Stomach smooth muscle (tissue), 2 donors: ENCODE measurements around the gene KCNE1.
A peak's percentile ranks its signal among the peaks of the same experiment; 100 is the strongest.

Source experiments
- H3K27ac ChIP-seq: one replicate; pipeline ENCODE4 v1.7.0; 2013; ENCODE audit warnings: mild to moderate bottlenecking, low read length, inconsistent platforms
- H3K27me3 ChIP-seq, 2 donors: one replicate each; pipeline ENCODE4 v1.7.0; 2013; ENCODE audit warnings: low read length in 2 of 2; ENCODE audit not compliant: insufficient read depth in 2 of 2, control insufficient read depth in 1 of 2
- H3K36me3 ChIP-seq, 2 donors: one replicate each; pipeline ENCODE4 v1.7.0; 2013; ENCODE audit warnings: low read length in 2 of 2; ENCODE audit not compliant: control insufficient read depth in 2 of 2, insufficient read depth in 2 of 2
- H3K4me1 ChIP-seq: one replicate; pipeline ENCODE4 v1.7.0; 2013; ENCODE audit warnings: low read length; ENCODE audit not compliant: control insufficient read depth, insufficient read depth
- H3K4me3 ChIP-seq, 2 donors: one replicate each; pipeline ENCODE4 v1.7.0; 2013; ENCODE audit warnings: low read length in 2 of 2
- H3K9ac ChIP-seq, 2 donors: one replicate each; pipeline ENCODE4 v1.7.0; 2013; ENCODE audit warnings: low read length in 2 of 2, mild to moderate bottlenecking in 1 of 2
- H3K9me3 ChIP-seq, 2 donors: one replicate each; pipeline ENCODE4 v1.7.0; 2013; ENCODE audit warnings: low read length in 2 of 2; ENCODE audit not compliant: control insufficient read depth in 2 of 2
- donor health status: healthy.
- donor health status: Pancreatic carcinoma.

Gene KCNE1

GRCh38 chr21:34552360-34553098 lies 40.5 kb upstream of the KCNE1 start:
- no peaks in the 10 kb centered on the region for H3K36me3 ChIP-seq
- H3K27ac ChIP-seq = no peak overlapping the region
- H3K27me3 ChIP-seq = no peaks in the 10 kb centered on the region
- no peaks in the 10 kb centered on the region for H3K9me3 ChIP-seq
- H3K9ac ChIP-seq = no peak overlapping the region
- no peak overlapping the region for H3K4me3 ChIP-seq
- H3K4me1 ChIP-seq = no peaks in the 10 kb centered on the region

- Histone ChIP-seq H3K9ac (no peak overlapping the region), H3K4me3 (no peak overlapping the region), H3K27ac (no peak overlapping the region), H3K4me1 (peaks cover 4% of the 10 kb centered on the region), H3K9me3 (no peaks in the 10 kb centered on the region), H3K36me3 (no peaks in the 10 kb centered on the region), H3K27me3 (no peaks in the 10 kb centered on the region)
Observed at GRCh38 chr21:34550182-34550799, 38.3 kb upstream of the KCNE1 start.

DNA sequence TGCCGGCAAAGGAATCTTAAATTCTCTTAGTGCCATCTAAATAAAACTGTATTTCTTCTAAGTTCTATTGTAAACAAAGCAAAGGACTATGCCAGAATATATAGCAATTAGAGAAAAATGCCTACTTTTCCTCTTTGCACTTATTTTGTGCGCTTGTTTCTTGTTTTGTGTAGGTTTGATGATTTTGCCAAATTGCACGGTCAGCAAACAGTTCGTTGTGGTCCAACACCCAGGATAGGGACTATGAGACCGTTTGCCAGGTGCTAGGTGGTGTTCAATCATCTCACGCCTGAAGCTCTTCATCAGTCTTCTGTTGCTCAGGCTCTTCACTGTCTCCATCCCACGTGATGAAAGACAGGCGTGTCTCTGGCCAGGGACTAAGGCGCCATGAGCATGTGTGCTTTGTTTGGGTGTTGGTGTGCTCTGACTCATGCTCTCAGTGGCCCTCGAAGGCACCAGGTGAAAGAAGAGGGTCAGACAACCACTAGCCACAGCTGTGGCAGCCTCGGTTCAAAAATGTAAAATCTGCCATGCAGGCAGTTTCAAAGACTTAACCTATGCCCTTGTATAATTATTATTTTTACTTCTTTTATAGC lies 36.9 kb upstream of the KCNE1 start:
- H3K4me1 ChIP-seq = peaks cover 9% of the 10 kb centered on the region
- no peak overlapping the region for H3K4me3 ChIP-seq
- H3K36me3 ChIP-seq = no peaks in the 10 kb centered on the region
- no peak overlapping the region for H3K27ac ChIP-seq
- no peaks in the 10 kb centered on the region for H3K27me3 ChIP-seq
- no peaks in the 10 kb centered on the region for H3K9me3 ChIP-seq
- H3K9ac ChIP-seq = no peak overlapping the region

GRCh38 chr21:34546542-34546941 lies 34.5 kb upstream of the KCNE1 start:
- H3K36me3 ChIP-seq = no peaks in the 10 kb centered on the region
- H3K27ac ChIP-seq = no peak overlapping the region
- peaks cover 13% of the 10 kb centered on the region for H3K4me1 ChIP-seq
- H3K27me3 ChIP-seq = no peaks in the 10 kb centered on the region
- no peaks in the 10 kb centered on the region for H3K9me3 ChIP-seq
- H3K4me3 ChIP-seq = no peak overlapping the region
- H3K9ac ChIP-seq = no peak overlapping the region

DNA sequence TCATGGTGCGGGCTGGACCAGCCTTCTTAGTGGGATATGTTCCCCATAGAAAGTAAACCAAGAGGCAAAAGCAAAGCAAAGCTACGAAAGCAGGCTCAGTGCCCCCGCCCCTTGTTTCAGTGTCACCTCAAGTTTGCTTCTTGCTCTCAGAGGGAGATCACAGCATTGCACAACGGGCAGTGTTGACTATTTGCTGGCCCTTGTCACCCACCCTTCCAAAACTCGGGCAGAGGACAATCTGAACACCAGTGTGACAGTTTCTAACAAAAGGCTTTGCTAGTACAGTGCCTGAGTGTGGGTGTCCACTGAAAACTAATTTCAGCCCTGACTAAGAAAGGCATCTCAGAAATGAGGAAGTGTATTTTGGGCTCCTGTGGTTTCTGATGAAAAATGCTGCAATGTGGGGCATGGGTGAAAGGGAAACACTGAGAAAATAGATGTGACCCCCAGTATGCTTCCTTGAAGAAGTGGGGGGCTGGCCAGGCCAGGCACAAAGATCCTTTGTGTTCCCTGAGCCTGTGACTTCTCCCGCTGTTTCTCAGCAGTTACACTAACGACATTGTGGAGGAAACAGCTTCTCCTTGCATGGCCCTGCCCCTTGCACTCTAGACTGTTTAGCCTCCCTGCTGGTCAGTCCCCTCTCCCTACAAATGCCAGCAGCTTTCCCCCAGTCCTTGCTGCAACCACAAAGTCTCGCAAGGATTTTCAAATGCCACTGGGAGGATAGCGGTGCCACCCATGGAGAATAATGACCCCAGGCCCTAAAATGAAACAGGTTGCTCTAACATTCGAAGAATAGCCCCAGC lies 33.3 kb upstream of the KCNE1 start:
- H3K27me3 ChIP-seq = no peaks in the 10 kb centered on the region
- no peaks in the 10 kb centered on the region for H3K36me3 ChIP-seq
- H3K9ac ChIP-seq = peak overlapping the region in 1 of 2 donors; percentile 13
- H3K4me1 ChIP-seq = peaks cover 13% of the 10 kb centered on the region
- no peak overlapping the region for H3K4me3 ChIP-seq
- no peaks in the 10 kb centered on the region for H3K9me3 ChIP-seq
- peak overlapping the region; percentile 3 for H3K27ac ChIP-seq

DNA sequence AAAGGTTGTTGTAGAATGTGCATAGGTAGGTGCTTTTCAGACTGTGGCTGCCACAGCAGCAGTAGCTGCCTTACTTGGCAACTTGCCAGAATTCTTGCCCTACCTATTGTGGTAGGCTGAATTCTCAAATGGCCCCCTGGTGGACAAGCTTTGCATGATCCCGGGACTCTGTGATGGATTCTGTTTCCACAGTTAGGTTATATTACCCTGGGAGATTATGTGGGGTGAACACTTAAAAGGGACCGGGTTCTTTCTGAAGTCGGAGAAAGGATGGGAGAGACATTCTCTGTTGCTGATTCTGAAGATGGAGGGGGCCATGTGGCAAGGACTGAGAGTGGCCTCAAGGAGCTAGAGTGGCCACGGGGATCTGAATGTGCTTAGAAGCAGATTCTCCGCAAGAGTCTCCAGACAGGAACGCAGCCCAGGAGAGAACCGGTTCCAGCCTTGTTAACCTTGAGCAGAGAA lies 32.1 kb upstream of the KCNE1 start:
- H3K27ac ChIP-seq = no peak overlapping the region
- H3K27me3 ChIP-seq = no peaks in the 10 kb centered on the region
- no peak overlapping the region for H3K9ac ChIP-seq
- H3K4me3 ChIP-seq = no peak overlapping the region
- no peaks in the 10 kb centered on the region for H3K36me3 ChIP-seq
- peaks cover 13% of the 10 kb centered on the region for H3K4me1 ChIP-seq
- no peaks in the 10 kb centered on the region for H3K9me3 ChIP-seq

DNA sequence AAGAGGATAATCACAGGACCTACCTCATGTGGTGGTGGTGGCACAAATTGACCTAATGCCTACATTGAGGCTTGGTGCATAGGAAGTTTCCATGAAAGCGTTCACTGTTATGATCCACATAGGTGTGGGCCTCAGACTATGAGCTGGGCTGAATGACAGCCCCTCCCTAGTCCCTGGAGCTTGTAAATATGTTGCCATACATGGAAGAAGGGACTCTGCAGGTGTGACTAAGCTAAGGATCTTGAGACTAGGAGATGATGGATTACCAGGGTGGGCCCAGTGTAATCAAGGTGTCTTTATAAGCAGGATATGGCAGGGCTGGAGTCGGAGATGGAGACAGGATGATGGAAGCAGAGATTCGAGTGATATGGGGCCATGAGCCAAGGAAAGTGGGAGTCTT lies 31.0 kb upstream of the KCNE1 start:
- Histone ChIP-seq H3K4me3 (no peak overlapping the region), H3K27ac (no peak overlapping the region), H3K27me3 (no peaks in the 10 kb centered on the region), H3K9ac (no peak overlapping the region), H3K9me3 (no peaks in the 10 kb centered on the region), H3K36me3 (no peaks in the 10 kb centered on the region), H3K4me1 (peaks cover 13% of the 10 kb centered on the region)

GRCh38 chr21:34540206-34540605 lies 28.2 kb upstream of the KCNE1 start:
- Histone ChIP-seq H3K4me1 (peaks cover 11% of the 10 kb centered on the region), H3K36me3 (no peaks in the 10 kb centered on the region), H3K27me3 (no peaks in the 10 kb centered on the region), H3K4me3 (no peak overlapping the region), H3K9ac (no peak overlapping the region), H3K27ac (no peak overlapping the region), H3K9me3 (no peaks in the 10 kb centered on the region)

- H3K27ac ChIP-seq = no peak overlapping the region
- no peaks in the 10 kb centered on the region for H3K27me3 ChIP-seq
- no peak overlapping the region for H3K9ac ChIP-seq
- H3K4me1 ChIP-seq = peaks cover 3% of the 10 kb centered on the region
- no peaks in the 10 kb centered on the region for H3K9me3 ChIP-seq
- no peak overlapping the region for H3K4me3 ChIP-seq
- no peaks in the 10 kb centered on the region for H3K36me3 ChIP-seq
Observed at GRCh38 chr21:34537838-34538237, 25.8 kb upstream of the KCNE1 start.

DNA sequence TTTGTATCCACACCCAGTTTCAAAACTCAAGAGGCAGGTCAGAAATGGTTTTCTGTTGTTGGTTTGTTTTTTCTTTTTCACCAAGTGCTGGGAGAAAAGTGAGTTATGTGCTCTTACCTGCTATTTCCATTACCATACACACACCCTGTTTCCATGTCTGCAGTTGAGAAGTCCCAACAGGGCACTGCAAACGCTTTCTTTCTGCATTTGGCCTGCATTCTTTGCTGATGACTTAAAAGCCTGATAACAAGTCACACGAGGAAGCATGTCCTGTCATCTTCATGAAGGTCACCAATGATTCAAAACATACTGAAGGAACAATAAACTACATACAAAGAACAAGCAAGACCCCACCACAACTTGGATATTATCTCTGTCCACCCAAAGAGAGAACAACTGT lies 24.8 kb upstream of the KCNE1 start:
- no peaks in the 10 kb centered on the region for H3K36me3 ChIP-seq
- H3K9me3 ChIP-seq = no peaks in the 10 kb centered on the region
- H3K9ac ChIP-seq = no peak overlapping the region
- H3K27ac ChIP-seq = no peak overlapping the region
- peaks cover 3% of the 10 kb centered on the region for H3K4me1 ChIP-seq
- H3K4me3 ChIP-seq = no peak overlapping the region
- no peaks in the 10 kb centered on the region for H3K27me3 ChIP-seq
